Measurements from ENCODE around the gene UBR2. TPM values are rescaled to one million over a fixed set of nuclear protein-coding genes. Genes with fewer than 3 reads are reported as not detected.

The UBR2 gene
- total and polyA plus RNA-seq, 9 of the 15 experiments (the other 6 are each of a cell fraction or from before 2014, with no cell fraction given) = 9.1 to 38.9 (median 23.4) TPM

- Histone ChIP-seq H3K79me2 (ENCODE audit: control insufficient read depth, insufficient read depth, low read length) (no peaks in the 10 kb centered on the region), H3K9me1 (ENCODE audit: control insufficient read depth, insufficient read depth, low read length) (no peaks in the 10 kb centered on the region), H3K4me1 (replicated peaks in 1 of 2; ENCODE audit: control insufficient read depth in 2 of 2, insufficient read depth in 2 of 2, low read length in 2 of 2) (peaks cover 6 to 12% of the 10 kb centered on the region in 2 experiments; a peak in 4 of 5 replicates), H3K4me3 (no peak overlapping the region), H3K4me2 (ENCODE audit: insufficient read depth, low read length) (peak overlapping the region; percentile 21; the same call in 1 of the 2 replicates), H3K27me3 (ENCODE audit: control insufficient read depth in 2 of 2, insufficient read depth in 2 of 2, low read length in 2 of 2) (no peaks in the 10 kb centered on the region; a peak in 1 of 5 replicates), H4K20me1 (replicated peaks; ENCODE audit: control insufficient read depth, insufficient read depth, low read length) (0 out of 2 replicates have a peak, but pooled peaks cover under 1% of the 10 kb centered on the region), H3K36me3 (ENCODE audit: control insufficient read depth, insufficient read depth, low read length) (no peaks in the 10 kb centered on the region), H2AFZ (ENCODE audit: low read depth, low read length) (peak overlapping the region; percentile 75), H3K27ac (ENCODE audit: extremely low read depth, low read depth, low read length) (no peak overlapping the region; the same call in 2 of the 3 replicates), H3K9ac (ENCODE audit: insufficient read depth in 1 of 2, low read depth in 2 of 2, low read length in 2 of 2) (no peak overlapping the region; a peak in 1 of 4 replicates), H3K9me3 (replicated peaks; ENCODE audit: control insufficient read depth, insufficient read depth, low read depth, low read length) (no peaks in the 10 kb centered on the region)
- POLR2A ChIA-PET = interaction anchor here (1.0 to 1.9 kb wide), 2 partner anchors 9 kb away, joined by 4 to 10 read pairs; no protein-coding TSS in a partner anchor
- DNase-seq (ENCODE audit: extremely low read depth in 1 of 4, low spot score in 3 of 4) (peak in 2 of 4 experiments; percentile 21 to 39), FAIRE-seq (no peak), ATAC-seq (peak; percentile 44; the same call in 2 of the 3 replicates)
- BruUV-seq (replicated peaks) = no TSS peak
- CTCF ChIA-PET (ENCODE audit: low intra/inter-chr PET ratio) = no interaction called here
- in situ Hi-C loops (cut with MboI) = no loop called here
- intact Hi-C loops (cut with micrococcal nuclease) = no loop called here
- WGBS (ENCODE audit: insufficient coverage, low coverage, missing lambda C conversion rate) = 17% methylated on average over 2 of the region's 2 CpGs
- TF ChIP-seq NR3C1 (CRISPR knock-in tag; IDR thresholded peaks at IDR 0.05) (no peak), FOSL1 (tag; conservative IDR thresholded peaks at IDR 0.05) (peak; percentile 97), MTA2 (IDR thresholded peaks at IDR 0.05; ENCODE audit: low read depth) (peak; percentile 49; the same call in 1 of the 2 replicates), SMARCE1 (IDR thresholded peaks at IDR 0.05) (peak; percentile 88), FOS (IDR thresholded peaks at IDR 0.05; ENCODE audit: extremely low read depth, insufficient read length) (peak; percentile 18), ZNF384 (IDR thresholded peaks at IDR 0.05; ENCODE audit: low read depth, low read length) (peak; percentile 92), TEAD2 (tag; IDR thresholded peaks at IDR 0.05) (no peak), GTF2E2 (tag; IDR thresholded peaks at IDR 0.05) (no peak), SMARCC2 (IDR thresholded peaks at IDR 0.05; ENCODE audit: low read depth) (peak; percentile 66; the same call in 1 of the 2 replicates), BCLAF1 (IDR thresholded peaks at IDR 0.05; ENCODE audit: borderline replicate concordance in 1 of 2, control insufficient read depth in 1 of 2, low read depth in 2 of 2, low read length in 1 of 2) (no peak), JUND (IDR thresholded peaks at IDR 0.05; ENCODE audit: borderline replicate concordance, low read depth, low read length) (peak; percentile 92), JUND (tag; IDR thresholded peaks at IDR 0.05; ENCODE audit: borderline replicate concordance, low read depth, low read length) (peak; percentile 91; the same call in 2 of the 3 replicates), ARID1B (IDR thresholded peaks at IDR 0.05) (peak; percentile 88), RCOR1 (IDR thresholded peaks at IDR 0.05; ENCODE audit: borderline replicate concordance in 1 of 2, low read depth in 2 of 2, low read length in 2 of 2) (peak in 1 of 2 experiments; percentile 58; a peak in 1 of 4 replicates), CTBP1 (IDR thresholded peaks at IDR 0.05; ENCODE audit: borderline replicate concordance) (peak; percentile 38; the same call in 1 of the 2 replicates), ZNF561 (CRISPR knock-in tag; conservative IDR thresholded peaks at IDR 0.05) (no peak), TRIM24 (IDR thresholded peaks at IDR 0.05) (0 out of 4 replicates have a peak, but pooled peaks of 1 of the 2 experiments have one; percentile 48), ZEB2 (IDR thresholded peaks at IDR 0.05) (peak; percentile 43; the same call in 1 of the 2 replicates), PML (IDR thresholded peaks at IDR 0.05; ENCODE audit: low read length) (0 out of 2 replicates have a peak, but pooled peaks have one; percentile 29), ESRRA (IDR thresholded peaks at IDR 0.05; ENCODE audit: borderline replicate concordance, low read depth) (peak; percentile 43; the same call in 1 of the 2 replicates)
Measured at GRCh38 chr6:42702200-42702599, 138.4 kb downstream of the UBR2 start.
